ACC112 (cell line): Measurements from ENCODE around the gene APOD.

Experiments
- H2AFZ ChIP-seq: fragments of 200-600 bp; sonication (generic); one replicate; pipeline ENCODE4 v1.6.0; 2017; ENCODE audit warnings: antibody characterized with exemption, low read length; ENCODE audit not compliant: unreplicated experiment
- H3K27ac ChIP-seq: fragments of 200-600 bp; sonication (generic); 2 replicates; pipeline ENCODE4 v1.5.1; 2014; ENCODE audit warnings: low read depth, mild to moderate bottlenecking, antibody characterized with exemption, low read length, moderate library complexity
- H3K27me3 ChIP-seq: fragments of 200-600 bp; sonication (generic); 2 replicates; pipeline ENCODE4 v1.6.1; 2014; ENCODE audit warnings: mild to moderate bottlenecking, antibody characterized with exemption, low read length, moderate library complexity, mixed read lengths; ENCODE audit not compliant: insufficient read depth
- H3K36me3 ChIP-seq: fragments of 200-600 bp; sonication (generic); 2 replicates; pipeline ENCODE4 v1.6.1; 2016; ENCODE audit warnings: mild to moderate bottlenecking, antibody characterized with exemption, low read length, moderate library complexity, mixed read lengths; ENCODE audit not compliant: insufficient read depth
- H3K4me1 ChIP-seq: fragments of 200-600 bp; sonication (generic); one replicate; pipeline ENCODE4 v1.6.1; 2016; ENCODE audit warnings: low read length, mixed read lengths; ENCODE audit not compliant: insufficient read depth, unreplicated experiment, control insufficient read depth
- H3K4me3 ChIP-seq: fragments of 200-600 bp; sonication (generic); 2 replicates; pipeline ENCODE4 v1.5.1; 2014; ENCODE audit warnings: mild to moderate bottlenecking, low read depth, low read length
- H3K79me2 ChIP-seq: fragments of 200-600 bp; sonication (generic); one replicate; pipeline ENCODE4 v1.6.0; 2016; ENCODE audit warnings: low read length; ENCODE audit not compliant: control insufficient read depth, unreplicated experiment, insufficient read depth

The APOD gene

DNA sequence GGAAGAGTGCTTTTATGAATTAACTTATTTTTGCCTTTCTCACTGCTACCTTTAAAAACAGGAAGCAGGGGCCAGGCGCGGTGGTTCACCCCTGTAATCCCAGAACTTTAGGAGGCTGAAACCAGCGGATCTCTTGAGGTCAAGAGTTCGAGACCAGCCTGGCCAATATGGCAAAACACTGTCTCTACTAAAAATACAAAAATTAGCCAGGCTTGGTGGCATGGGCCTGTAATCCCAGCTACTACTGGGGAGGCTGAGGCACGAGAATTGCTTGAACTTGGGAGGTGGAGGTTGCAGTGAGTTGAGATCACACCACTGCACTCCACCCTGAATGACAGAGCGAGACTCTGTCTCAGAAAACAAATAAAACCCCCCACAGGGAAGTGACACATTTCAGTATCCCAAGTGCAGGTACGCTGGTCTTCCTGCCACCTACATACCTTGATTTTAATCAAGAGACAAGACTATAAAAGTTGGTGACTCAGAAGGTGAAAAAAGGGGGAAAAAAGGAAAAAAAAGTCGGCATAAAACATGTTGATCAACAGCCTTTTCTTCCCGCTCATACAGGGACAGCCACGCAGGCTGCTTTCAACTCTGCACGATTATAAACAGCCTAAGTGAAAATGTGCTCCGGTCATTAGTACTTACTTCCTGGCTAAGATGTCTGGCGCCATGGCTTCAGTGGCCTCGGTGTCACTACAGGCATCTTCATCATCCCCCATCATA lies 59.4 kb downstream of the APOD start:
- no peak overlapping the region for H3K27ac ChIP-seq
- H3K79me2 ChIP-seq, result no peaks in the 10 kb centered on the region
- H3K4me3 ChIP-seq, result no peak overlapping the region
- H3K4me1 ChIP-seq, result no peaks in the 10 kb centered on the region
- no peaks in the 10 kb centered on the region for H3K27me3 ChIP-seq
- 0 out of 2 replicates have a peak, but pooled peaks cover 4% of the 10 kb centered on the region for H3K36me3 ChIP-seq
- no peak overlapping the region for H2AFZ ChIP-seq

- H3K27me3 ChIP-seq, result no peaks in the 10 kb centered on the region
- H3K79me2 ChIP-seq, result no peaks in the 10 kb centered on the region
- H3K27ac ChIP-seq, result no peak overlapping the region
- H3K36me3 ChIP-seq, result 0 out of 2 replicates have a peak, but pooled peaks cover 4% of the 10 kb centered on the region
- no peak overlapping the region for H3K4me3 ChIP-seq
- H2AFZ ChIP-seq, result no peak overlapping the region
- no peaks in the 10 kb centered on the region for H3K4me1 ChIP-seq
These were observed 61.3 kb downstream of the APOD start for GRCh38 chr3:195522254-195523023.
